K562 (cell line): ENCODE results near the gene RIPOR2. TPM values are rescaled to one million over a fixed set of nuclear protein-coding genes. Genes with fewer than 3 reads are reported as not detected.
"Not testable (repeated sequence)": the region's sequence is repeated elsewhere in the genome, so short reads cannot be mapped to it uniquely, and the experiment has no call there.

Experiments
- ATAC-seq: fragments of 200-7000 bp; cut with Tn5 transposase; 3 replicates; pipeline ENCODE4 v1.9.1; 2020; ENCODE audit warnings: moderate library complexity
- BruUV-seq: library from RNA; stranded (reverse); fragments of 400-500 nt; replicated peaks from 2 replicates; lab custom pipeline; 2021; lab: Mats Ljungman, UMichigan
- CTCF ChIA-PET: fragments of 300-600 bp; formaldehyde crosslinking; extraction: SDS; loops from one replicate; lab custom pipeline; 2021; ENCODE audit warnings: low intra/inter-chr PET ratio; lab: Yijun Ruan, JAX
- POLR2A ChIA-PET: fragments of 300-600, 350-650 bp; sonication (Branson Sonifier 250); formaldehyde crosslinking; extraction: SDS; loops from one replicate; lab custom pipeline; 2021; ENCODE audit warnings: antibody characterized with exemption, inconsistent platforms; lab: Yijun Ruan, JAX
- DNase-seq, 4 experiments: peaks; one replicate each; pipeline versions ENCODE4 v3.0.0 to v3.0.0-alpha.2; 2011 to 2018; ENCODE audit warnings: low spot score in 3 of 4, mixed read lengths in 3 of 4; ENCODE audit errors: extremely low read depth in 1 of 4
- FAIRE-seq: peaks from 2 replicates; lab custom pipeline; 2011; peaks lifted over from hg19 to GRCh38; lab: Jason Lieb, UNC
- H2AFZ ChIP-seq: 2 replicates; pipeline ENCODE4 v1.6.0; 2011; ENCODE audit warnings: low read depth, low read length, control low read depth, inconsistent platforms
- H3K27ac ChIP-seq: fragments of 200-600 bp; 3 replicates; pipeline ENCODE4 v1.8.0; 2011; ENCODE audit warnings: low read depth, mild to moderate bottlenecking, control low read depth, inconsistent platforms, low read length, moderate library complexity, mixed read lengths; ENCODE audit errors: extremely low read depth
- H3K27me3 ChIP-seq, 2 experiments: fragments of 300-600 bp in 1 of 2; 2 replicates in 1 of 2; 3 replicates in 1 of 2; pipeline versions ENCODE4 v1.6.0 to v1.8.0; 2011; ENCODE audit warnings: inconsistent platforms in 2 of 2, low read length in 2 of 2, mild to moderate bottlenecking in 1 of 2, mixed read lengths in 1 of 2, moderate library complexity in 1 of 2; ENCODE audit not compliant: control insufficient read depth in 2 of 2, insufficient read depth in 2 of 2
- H3K36me3 ChIP-seq: fragments of 300-600 bp; 3 replicates; pipeline ENCODE4 v1.8.0; 2011; ENCODE audit warnings: mild to moderate bottlenecking, low read length, inconsistent platforms; ENCODE audit not compliant: control insufficient read depth, insufficient read depth
- H3K4me1 ChIP-seq, 2 experiments: fragments of 200-600 bp in 1 of 2; replicated peaks in 1 of 2; 2 replicates in 1 of 2; 3 replicates in 1 of 2; pipeline versions ENCODE4 v1.5.1 to v1.8.0; 2011; ENCODE audit warnings: inconsistent platforms in 2 of 2, low read length in 2 of 2, mild to moderate bottlenecking in 1 of 2, mixed read lengths in 1 of 2, moderate library complexity in 1 of 2; ENCODE audit not compliant: control insufficient read depth in 2 of 2, insufficient read depth in 2 of 2
- H3K4me2 ChIP-seq: 2 replicates; pipeline ENCODE4 v1.6.1; 2011; ENCODE audit warnings: low read length, control low read depth, inconsistent platforms, mixed read lengths; ENCODE audit not compliant: insufficient read depth
- H3K4me3 ChIP-seq: fragments of 200-600 bp; sonication (generic), shearing (Covaris generic); 2 replicates; pipeline ENCODE4 v1.5.1; 2016; ENCODE audit warnings: control low read depth, inconsistent platforms
- H3K79me2 ChIP-seq: fragments of 200-600 bp; 3 replicates; pipeline ENCODE4 v1.8.0; 2011; ENCODE audit warnings: low read length, inconsistent platforms; ENCODE audit not compliant: control insufficient read depth, insufficient read depth
- H3K9ac ChIP-seq, 2 experiments: 2 replicates each; pipeline versions ENCODE4 v1.6.0 to v1.6.1; 2011; ENCODE audit warnings: low read depth in 2 of 2, low read length in 2 of 2, control low read depth in 1 of 2, inconsistent platforms in 1 of 2, mild to moderate bottlenecking in 1 of 2, mixed read lengths in 1 of 2; ENCODE audit not compliant: insufficient read depth in 1 of 2
- H3K9me1 ChIP-seq: one replicate; pipeline ENCODE4 v1.6.0; 2011; ENCODE audit warnings: inconsistent platforms, mild to moderate bottlenecking, low read length, moderate library complexity; ENCODE audit not compliant: control insufficient read depth, insufficient read depth
- H3K9me3 ChIP-seq: replicated peaks from 2 replicates; pipeline ENCODE4 v1.5.1; 2011; ENCODE audit warnings: low read depth, low read length, inconsistent platforms; ENCODE audit not compliant: control insufficient read depth, insufficient read depth
- H4K20me1 ChIP-seq: replicated peaks from 2 replicates; pipeline ENCODE4 v1.6.1; 2011; ENCODE audit warnings: low read length, inconsistent platforms, mixed read lengths; ENCODE audit not compliant: control insufficient read depth, insufficient read depth
- BCL6 ChIP-seq: fragments of 250-450 bp; sonication (Bioruptor Pico); IDR thresholded peaks from 2 replicates; pipeline ENCODE4 v1.4.0; 2020
- CBFA2T2 ChIP-seq: fragments of 450-650 bp; conservative IDR thresholded peaks from 2 replicates; pipeline ENCODE4 v1.6.1; 2017; ENCODE audit warnings: mild to moderate bottlenecking
- CXXC5 ChIP-seq: fragments of 250-450 bp; sonication (Bioruptor Pico); IDR thresholded peaks from 2 replicates; pipeline ENCODE4 v1.8.0; 2022; ENCODE audit warnings: inconsistent platforms, mild to moderate bottlenecking, moderate library complexity
- FOXP1 ChIP-seq: sonication (generic); formaldehyde crosslinking; IDR thresholded peaks from 2 replicates; pipeline ENCODE4 v1.8.0; 2022; ENCODE audit warnings: mild to moderate bottlenecking, missing genetic modification reagents
- KLF16 ChIP-seq: IDR thresholded peaks from 2 replicates; pipeline ENCODE4 v1.6.1; 2016; ENCODE audit warnings: antibody characterized with exemption
- L3MBTL2 ChIP-seq: fragments of 450-650 bp; IDR thresholded peaks from 2 replicates; pipeline ENCODE4 v1.6.1; 2016; ENCODE audit warnings: mild to moderate bottlenecking, moderate library complexity
- MAFG ChIP-seq: fragments of 450-650 bp; conservative IDR thresholded peaks from 2 replicates; pipeline ENCODE4 v1.6.1; 2016; ENCODE audit warnings: missing genetic modification characterization, missing compliant biosample characterization
- NFYB ChIP-seq: IDR thresholded peaks from 2 replicates; pipeline ENCODE4 v1.6.1; 2011; ENCODE audit warnings: mild to moderate bottlenecking, moderate library complexity; ENCODE audit not compliant: insufficient read length; ENCODE audit errors: extremely low read depth
- POLR2A ChIP-seq: fragments of 450-650 bp; conservative IDR thresholded peaks from 2 replicates; pipeline ENCODE4 v1.6.1; 2016
- POLR2AphosphoS5 ChIP-seq: IDR thresholded peaks from 2 replicates; pipeline ENCODE4 v1.6.1; 2011; ENCODE audit warnings: mild to moderate bottlenecking, low read depth, low read length, moderate library complexity; ENCODE audit not compliant: control insufficient read depth, insufficient read depth
- TAL1 ChIP-seq: fragments of 450-650 bp; IDR thresholded peaks from 2 replicates; pipeline ENCODE4 v1.6.1; 2016; ENCODE audit warnings: mild to moderate bottlenecking
- ZNF436 ChIP-seq: fragments of 250-450, 450-650 bp; sonication (Bioruptor Pico); formaldehyde crosslinking; IDR thresholded peaks from 2 replicates; pipeline ENCODE4 v1.7.0; 2020; ENCODE audit warnings: mild to moderate bottlenecking
- WGBS: fragments of 100-300 bp; shearing (Covaris generic); methylation state at CpG from one replicate; pipeline ENCODE4 v1.1.6; 2016; ENCODE audit warnings: low coverage, mixed read lengths; ENCODE audit not compliant: insufficient coverage; ENCODE audit errors: missing lambda C conversion rate; 5-methylcytosine and 5-hydroxymethylcytosine counted together
- in situ Hi-C: fragments of 300-500 bp; cut with MboI; formaldehyde crosslinking; loops from 4 replicates; pipeline ENCODE4 v1.15.0; 2018; ENCODE audit warnings: inconsistent platforms, mixed read lengths
- intact Hi-C: fragments of 100-400 bp; cut with micrococcal nuclease; formaldehyde crosslinking; loops from 2 replicates; pipeline ENCODE4 v1.14.2; 2022
- polyA plus RNA-seq, 8 experiments: library from polyadenylated mRNA; depleted of rRNA in 4 of 8; stranded (reverse) in 5 of 8; unstranded in 3 of 8; fragments of >200 nt; fragmentation: Nextera tagmentation in 2 of 8; fragmentation: Illumina TruSeq in 1 of 8; extraction: Ambion mirVana in 2 of 8; extraction: Trizol in 1 of 8; gene quantifications; 2 replicates each; pipeline versions ENCODE4 v1.2.1 to v1.2.3, GENCODE V29; 2011 to 2014; ENCODE audit warnings: inconsistent platforms in 1 of 8, missing spikeins in 1 of 8
- total RNA-seq, 7 experiments: library from RNA; depleted of rRNA in 6 of 7; stranded (reverse); fragments of >200 nt in 6 of 7; fragmentation: Illumina TruSeq in 2 of 7; extraction: Trizol in 2 of 7; gene quantifications; 2 replicates each; pipeline versions ENCODE4 v1.2.1 to v1.2.3, GENCODE V29; 2011 to 2021; ENCODE audit warnings: low replicate concordance in 1 of 7
- TF ChIP-seq, protein P1 (sequence below): sonication (generic); formaldehyde crosslinking; IDR thresholded peaks from 2 replicates; pipeline ENCODE4 v1.8.1; 2023; ENCODE audit warnings: mild to moderate bottlenecking, missing genetic modification reagents
- TF ChIP-seq, protein P2 (sequence below): fragments of 250-450 bp; sonication (Bioruptor Pico); IDR thresholded peaks from 2 replicates; pipeline ENCODE4 v1.6.1; 2021; ENCODE audit warnings: mild to moderate bottlenecking

The RIPOR2 gene
- total and polyA plus RNA-seq, 9 of the 15 experiments (the other 6 are each of a cell fraction or from before 2014, with no cell fraction given), result 0.04 to 1.0 (median 0.47) TPM; not detected in 2

DNA sequence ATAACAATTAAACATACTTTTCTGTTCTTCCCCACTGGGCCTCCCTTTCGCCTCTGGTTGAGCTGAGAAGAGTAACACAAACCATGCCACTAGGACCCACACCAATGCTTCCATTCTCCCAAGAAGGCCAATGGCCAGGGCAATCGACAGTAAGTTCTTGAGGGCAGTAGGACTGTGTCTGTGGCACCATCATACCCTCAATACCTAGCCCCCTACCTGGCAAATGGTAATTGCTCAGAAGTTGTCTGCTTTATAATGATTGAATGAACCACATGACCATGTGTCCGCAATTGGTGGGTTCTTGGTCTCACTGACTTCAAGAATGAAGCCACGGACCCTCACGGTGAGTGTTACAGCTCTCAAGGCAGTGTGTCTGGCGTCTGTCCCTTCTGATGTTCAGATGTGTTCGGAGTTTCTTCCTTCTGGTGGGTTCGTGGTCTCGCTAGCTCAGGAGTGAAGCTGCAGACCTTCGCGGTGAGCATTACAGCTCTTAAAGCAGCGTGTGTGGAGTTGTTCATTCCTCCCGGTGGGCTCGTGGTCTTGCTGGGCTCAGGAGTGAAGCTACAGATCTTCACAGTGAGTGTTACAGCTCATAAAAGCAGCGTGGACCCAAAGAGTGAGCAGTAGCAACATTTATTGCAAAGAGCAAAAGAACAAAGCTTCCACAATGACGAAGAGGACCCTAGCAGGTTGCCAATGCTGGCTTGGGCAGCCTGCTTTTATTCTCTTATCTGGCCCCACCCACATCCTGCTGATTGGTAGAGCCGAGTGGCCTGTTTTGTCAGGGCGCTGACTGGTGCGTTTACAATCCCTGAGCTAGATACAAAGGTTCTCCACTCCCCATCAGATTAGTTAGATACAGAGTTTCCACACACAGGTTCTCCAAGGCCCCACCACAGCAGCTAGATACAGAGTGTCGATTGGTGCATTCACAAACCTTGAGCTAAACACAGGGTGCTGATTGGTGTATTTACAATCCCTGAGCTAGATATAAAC lies 170.6 kb downstream of the RIPOR2 start:
- not testable (repeated sequence) for FAIRE-seq, H3K4me3 ChIP-seq, H3K27me3 ChIP-seq, H3K27ac ChIP-seq, H3K79me2 ChIP-seq, H3K9me1 ChIP-seq, H3K4me2 ChIP-seq, H4K20me1 ChIP-seq, ATAC-seq, H3K36me3 ChIP-seq, DNase-seq, H3K9me3 ChIP-seq, H3K9ac ChIP-seq
- 67% methylated on average over 18 of the region's 20 CpGs for WGBS
- peak; percentile 15 for TF ChIP-seq NFYB
- TF ChIP-seq POLR2A, result peak; percentile 61
- in situ Hi-C loops, result loop anchor here (10.0 kb wide), 1 partner anchor 190 kb away; no protein-coding TSS in a partner anchor
- intact Hi-C loops, result loop anchor here (5.0 kb wide), 2 partner anchors 238 to 483 kb away; no protein-coding TSS in a partner anchor
- BruUV-seq, result TSS peak; percentile 99
- Histone ChIP-seq H3K4me1 (peaks cover 0 to 10% of the 10 kb centered on the region in 2 experiments; a peak in 2 of 5 replicates), H2AFZ (peak overlapping the region; percentile 44; the same call in 1 of the 2 replicates)
- POLR2A ChIA-PET, result interaction anchor here (0.6 to 1.1 kb wide), 2 partner anchors 9 to 1291 kb away, joined by 3 to 4 read pairs; a partner anchor contains a TSS
- CTCF ChIA-PET, result interaction anchor here (1.2 to 2.8 kb wide), 2 partner anchors 182 to 240 kb away, joined by 3 to 21 read pairs; no protein-coding TSS in a partner anchor

DNA sequence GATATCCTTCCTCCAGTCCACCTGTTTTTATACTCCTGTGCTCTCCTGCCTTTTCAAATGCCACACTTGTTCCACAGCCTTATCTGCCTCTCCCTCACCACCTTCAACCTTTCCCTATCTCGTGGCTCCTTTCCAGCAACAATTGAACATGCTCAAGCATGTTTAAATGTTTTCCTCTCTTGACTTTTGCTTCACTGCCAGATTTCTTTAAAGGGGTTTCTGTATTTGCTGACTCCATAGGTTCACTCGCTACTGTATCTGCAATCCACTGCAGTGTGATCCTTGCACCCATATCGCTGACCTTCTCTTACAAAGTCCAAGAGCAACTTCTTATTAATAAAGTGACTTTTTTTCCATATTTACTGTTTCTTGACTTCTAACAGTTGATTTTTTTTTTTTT lies 172.2 kb downstream of the RIPOR2 start:
- H3K9ac ChIP-seq, result no peak overlapping the region
- DNase-seq (no peak), FAIRE-seq (no peak), ATAC-seq (no peak)
- no peak overlapping the region for H3K4me3 ChIP-seq
- CTCF ChIA-PET, result no interaction called here
- H3K36me3 ChIP-seq, result no peaks in the 10 kb centered on the region
- intact Hi-C loops (no loop called here), in situ Hi-C loops (loop anchor here (10.0 kb wide), 1 partner anchor 189 kb away; no protein-coding TSS in a partner anchor)
- H3K4me2 ChIP-seq, result no peak overlapping the region
- no TSS peak for BruUV-seq
- H2AFZ ChIP-seq, result no peak overlapping the region
- no peaks in the 10 kb centered on the region for H3K9me1 ChIP-seq
- H3K79me2 ChIP-seq, result no peaks in the 10 kb centered on the region
- no peaks in the 10 kb centered on the region for H3K9me3 ChIP-seq
- POLR2A ChIA-PET, result interaction anchor here (0.7 kb wide), 1 partner anchor 118 kb away, joined by 3 read pairs; no protein-coding TSS in a partner anchor
- no peak overlapping the region for H3K27ac ChIP-seq
- H4K20me1 ChIP-seq, result no peaks in the 10 kb centered on the region
- no peaks in the 10 kb centered on the region for H3K27me3 ChIP-seq
- H3K4me1 ChIP-seq, result peaks cover 0 to 10% of the 10 kb centered on the region in 2 experiments; a peak in 2 of 5 replicates
- 32% methylated on average over 3 of the region's 3 CpGs for WGBS
- TF ChIP-seq MAFG (peak; percentile 34; the same call in 1 of the 2 replicates), L3MBTL2 (no peak), KLF16 (no peak), TAL1 (0 out of 2 replicates have a peak, but pooled peaks have one; percentile 14), FOXP1 (no peak), BCL6 (CRISPR knock-in tag) (no peak), POLR2AphosphoS5 (no peak), ZNF436 (CRISPR knock-in tag) (no peak), CBFA2T2 (0 out of 2 replicates have a peak, but pooled peaks have one; percentile 11), CXXC5 (CRISPR knock-in tag) (no peak)
- TF ChIP-seq, protein P1, sequence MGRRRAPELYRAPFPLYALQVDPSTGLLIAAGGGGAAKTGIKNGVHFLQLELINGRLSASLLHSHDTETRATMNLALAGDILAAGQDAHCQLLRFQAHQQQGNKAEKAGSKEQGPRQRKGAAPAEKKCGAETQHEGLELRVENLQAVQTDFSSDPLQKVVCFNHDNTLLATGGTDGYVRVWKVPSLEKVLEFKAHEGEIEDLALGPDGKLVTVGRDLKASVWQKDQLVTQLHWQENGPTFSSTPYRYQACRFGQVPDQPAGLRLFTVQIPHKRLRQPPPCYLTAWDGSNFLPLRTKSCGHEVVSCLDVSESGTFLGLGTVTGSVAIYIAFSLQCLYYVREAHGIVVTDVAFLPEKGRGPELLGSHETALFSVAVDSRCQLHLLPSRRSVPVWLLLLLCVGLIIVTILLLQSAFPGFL, result no peak
- TF ChIP-seq, protein P2, sequence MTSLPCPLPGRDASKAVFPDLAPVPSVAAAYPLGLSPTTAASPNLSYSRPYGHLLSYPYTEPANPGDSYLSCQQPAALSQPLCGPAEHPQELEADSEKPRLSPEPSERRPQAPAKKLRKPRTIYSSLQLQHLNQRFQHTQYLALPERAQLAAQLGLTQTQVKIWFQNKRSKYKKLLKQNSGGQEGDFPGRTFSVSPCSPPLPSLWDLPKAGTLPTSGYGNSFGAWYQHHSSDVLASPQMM (CRISPR knock-in tag), result no peak
